Lung microvascular endothelial cell (primary cell): Measurements from ENCODE around the gene SH3BP1. TPM values are rescaled to one million over a fixed set of nuclear protein-coding genes. Genes with fewer than 3 reads are reported as not detected.
"Not testable (repeated sequence)": the region's sequence is repeated elsewhere in the genome, so short reads cannot be mapped to it uniquely, and the experiment has no call there.

Experiments
- DNase-seq, 2 donors: peaks; one replicate each; pipeline versions ENCODE4 v3.0.0 to v3.0.0-alpha.2; 2010; ENCODE audit warnings: low read depth in 2 of 2
- total RNA-seq: library from RNA; depleted of rRNA; stranded (reverse); fragments of >200 nt; gene quantifications from 2 replicates; pipeline ENCODE4 v1.2.1, GENCODE V29; 2014

SH3BP1 gene
- total RNA-seq, 1 donor from 2014 or later: 0.40 TPM

DNA sequence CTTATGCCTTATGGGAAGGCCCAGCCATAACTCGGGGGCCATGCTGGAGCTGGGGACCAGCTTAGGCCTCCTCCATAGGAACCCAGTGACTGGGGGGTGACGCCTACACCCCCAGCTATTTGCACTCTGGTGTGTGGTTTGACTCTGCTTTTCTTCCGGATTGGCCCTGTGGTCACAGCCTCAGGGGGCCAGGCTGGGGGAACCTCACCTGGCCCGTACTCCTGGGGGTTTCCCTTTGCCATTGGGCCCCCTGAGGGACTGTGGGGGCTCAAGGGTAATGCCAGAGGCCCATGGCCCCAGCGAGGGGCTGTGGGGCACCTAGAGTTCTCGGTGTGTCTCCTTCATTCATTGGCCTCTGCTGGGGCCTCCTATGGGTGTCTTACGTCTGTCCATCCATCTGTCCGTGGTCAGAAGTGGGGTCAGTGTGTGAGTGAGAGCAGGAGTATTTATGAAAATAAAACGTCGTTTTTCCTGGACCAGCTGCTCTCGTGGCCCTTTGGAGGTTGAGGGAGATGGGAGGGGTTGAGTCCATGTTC, 6.3 kb upstream of the SH3BP1 start:
- no peak for DNase-seq

GRCh38 chr22:37633625-37634416, 5.6 kb upstream of the SH3BP1 start:
- DNase-seq: peak; percentile 65 to 74

DNA sequence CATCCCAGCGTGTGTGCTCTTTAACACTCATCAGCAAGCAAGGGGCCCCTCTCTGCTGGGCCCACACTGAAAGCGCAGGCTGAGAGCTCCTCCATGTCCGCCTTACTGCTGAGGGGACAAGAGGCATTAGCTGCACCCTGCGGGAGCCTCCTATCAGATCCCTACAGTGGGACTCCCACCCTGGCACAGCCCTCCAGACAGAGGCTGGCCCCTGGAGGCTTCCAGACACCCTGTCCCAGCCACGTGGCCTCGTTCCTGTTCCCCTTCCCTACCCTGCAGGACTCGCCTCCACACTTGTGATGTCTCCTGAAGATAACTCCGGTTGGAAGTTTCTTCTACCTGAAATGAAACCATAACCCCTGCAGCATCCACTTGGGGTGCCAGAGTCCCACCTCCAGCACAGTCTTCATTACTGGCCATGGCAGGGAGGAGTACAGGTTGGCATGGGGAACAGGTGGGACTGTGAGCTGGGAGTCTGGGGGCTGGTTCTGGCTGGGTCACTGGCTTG, 5.0 kb upstream of the SH3BP1 start:
- no peak for DNase-seq

- DNase-seq: no peak
Observed at GRCh38 chr22:37635157-37635556, 4.3 kb upstream of the SH3BP1 start.

DNA sequence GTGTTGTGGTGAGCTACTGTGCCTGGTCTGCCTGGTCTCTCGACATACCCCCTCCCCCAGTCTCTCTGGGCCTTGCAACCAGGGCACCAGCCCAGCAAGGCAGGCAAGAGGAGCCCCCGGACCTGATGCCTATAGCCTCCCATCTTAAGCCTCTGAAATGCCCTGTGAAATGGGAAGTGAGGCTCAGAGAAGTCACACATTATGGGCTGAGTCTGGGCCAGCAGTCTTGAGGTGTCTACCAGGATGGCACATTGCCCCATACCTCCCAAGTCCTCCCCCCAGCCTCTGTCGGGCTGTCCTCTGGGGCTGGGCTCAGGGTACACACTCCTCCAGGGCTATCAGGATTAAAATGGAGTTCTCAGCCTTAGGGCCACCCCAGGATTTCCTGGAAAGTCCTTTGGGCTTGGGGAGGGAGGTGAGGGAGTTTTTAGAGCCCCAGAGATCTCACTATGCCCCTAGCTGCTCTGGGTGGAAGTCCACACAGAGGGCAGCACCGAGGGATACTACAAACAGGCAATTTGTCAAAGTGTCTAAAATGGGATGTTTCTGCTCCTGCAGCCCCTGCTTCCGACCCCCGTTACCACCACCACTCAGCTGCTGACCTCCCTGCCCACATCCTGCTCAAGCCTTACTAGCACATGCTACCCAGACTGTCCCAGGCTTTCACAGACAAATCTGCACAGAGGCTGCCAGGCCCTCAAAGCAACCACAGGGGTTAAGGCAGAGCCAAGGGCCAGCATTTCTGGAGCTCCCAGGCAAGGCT, 3.1 kb upstream of the SH3BP1 start:
- DNase-seq: no peak

GRCh38 chr22:37636949-37637273, 2.6 kb upstream of the SH3BP1 start:
- DNase-seq: no peak

GRCh38 chr22:37638391-37639069, 939 bp upstream of the SH3BP1 start:
- no peak for DNase-seq

GRCh38 chr22:37639771-37640590, 512 bp downstream of the SH3BP1 start:
- DNase-seq: no peak

DNA sequence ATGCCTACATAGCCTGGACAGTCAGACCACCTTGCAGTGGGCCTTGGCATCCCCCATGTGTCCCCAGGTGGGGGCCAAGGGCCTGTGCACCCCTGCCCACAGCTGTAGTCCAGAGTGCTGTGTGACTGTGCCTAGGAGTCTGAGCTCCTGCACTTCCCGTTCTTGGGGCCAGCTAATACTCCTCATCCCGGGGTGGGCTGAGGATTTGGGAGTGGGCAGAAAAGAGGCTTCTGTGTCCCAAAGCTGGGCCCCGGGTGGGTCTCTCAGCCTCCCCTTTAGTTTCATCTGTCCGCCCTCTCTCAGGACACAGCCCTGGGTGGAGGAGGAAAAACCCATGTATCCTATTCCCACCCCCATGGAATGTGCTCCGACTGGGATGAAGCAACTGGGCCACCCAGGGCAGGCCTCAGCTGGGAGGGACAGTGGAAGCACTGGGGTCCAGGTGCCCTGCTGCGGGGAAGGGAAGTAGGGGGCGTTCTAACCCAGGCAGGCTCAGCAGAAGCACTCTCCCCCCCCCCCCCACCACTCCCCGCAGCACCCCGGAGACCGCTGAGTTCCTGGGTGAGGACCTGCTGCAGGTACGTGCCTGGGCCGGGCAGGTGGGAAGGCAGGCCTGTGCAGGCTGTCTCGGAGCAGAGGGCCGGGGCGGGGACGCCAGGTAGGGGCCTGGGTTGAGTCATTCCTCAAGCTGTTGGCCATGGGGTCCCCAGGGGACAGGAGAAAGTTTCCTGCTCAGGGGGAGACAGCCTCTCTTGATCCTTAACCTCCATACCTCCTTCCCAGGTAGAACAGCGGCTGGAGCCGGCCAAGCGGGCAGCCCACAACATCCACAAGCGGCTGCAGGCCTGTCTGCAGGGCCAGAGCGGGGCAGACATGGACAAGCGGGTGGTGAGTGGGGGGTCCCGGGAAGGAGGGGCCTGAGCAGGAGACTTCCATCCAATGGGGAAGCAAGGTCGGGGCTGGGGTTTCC, 1.4 kb downstream of the SH3BP1 start:
- no peak for DNase-seq

GRCh38 chr22:37641561-37641949, 2.1 kb downstream of the SH3BP1 start:
- DNase-seq: no peak

GRCh38 chr22:37643225-37643847, 3.9 kb downstream of the SH3BP1 start:
- DNase-seq: peak; percentile 67 to 80

- no peak for DNase-seq
Observed at GRCh38 chr22:37647317-37647716, 7.8 kb downstream of the SH3BP1 start.

GRCh38 chr22:37647928-37648327, 8.5 kb downstream of the SH3BP1 start:
- no peak for DNase-seq

GRCh38 chr22:37650463-37651136, 11.1 kb downstream of the SH3BP1 start:
- DNase-seq: no peak

DNA sequence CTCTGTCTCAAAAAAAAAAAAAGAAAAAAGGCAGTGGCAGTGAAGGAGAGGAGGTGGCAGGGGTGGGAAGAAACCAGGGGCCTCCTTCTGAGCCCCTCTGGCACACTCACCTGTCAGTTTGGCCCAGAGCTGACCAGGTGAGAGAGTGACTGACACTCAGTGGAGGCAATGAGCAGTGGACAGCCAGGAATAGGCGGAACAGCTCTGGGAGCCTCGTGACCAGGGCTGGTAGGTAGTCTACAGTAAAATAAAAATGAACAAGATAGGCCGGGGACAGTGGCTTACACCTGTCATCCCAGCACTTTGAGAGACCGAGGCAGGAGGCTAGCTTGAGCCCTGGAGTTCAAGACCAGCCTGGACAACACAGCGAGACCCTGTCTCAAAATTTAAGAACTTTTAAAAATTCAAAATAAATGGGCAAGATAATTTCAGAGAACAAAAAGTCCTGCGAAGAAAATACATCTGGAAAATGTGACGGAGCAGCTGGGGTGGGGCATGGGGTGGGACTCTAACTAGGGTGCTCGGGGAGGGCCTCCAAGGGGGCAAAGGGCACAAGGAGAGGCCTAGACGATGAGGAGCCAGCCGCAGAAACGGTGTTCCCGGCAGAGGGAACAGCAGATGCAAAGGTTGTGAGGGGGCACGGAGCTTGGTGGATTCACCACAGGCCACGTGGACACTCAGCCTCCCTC, 15.2 kb downstream of the SH3BP1 start:
- no peak for DNase-seq

DNA sequence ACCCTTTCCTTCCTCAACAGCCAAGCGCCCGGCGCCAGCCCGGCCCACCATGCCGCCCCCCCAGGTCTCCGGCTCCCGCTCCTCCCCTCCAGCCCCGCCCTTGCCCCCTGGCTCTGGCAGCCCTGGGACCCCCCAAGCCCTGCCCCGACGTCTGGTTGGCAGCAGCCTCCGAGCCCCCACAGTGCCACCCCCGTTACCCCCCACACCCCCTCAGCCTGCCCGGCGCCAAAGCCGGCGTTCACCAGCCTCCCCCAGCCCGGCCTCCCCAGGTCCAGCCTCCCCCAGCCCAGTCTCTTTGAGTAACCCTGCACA, 15.7 kb downstream of the SH3BP1 start:
- no peak for DNase-seq

DNA sequence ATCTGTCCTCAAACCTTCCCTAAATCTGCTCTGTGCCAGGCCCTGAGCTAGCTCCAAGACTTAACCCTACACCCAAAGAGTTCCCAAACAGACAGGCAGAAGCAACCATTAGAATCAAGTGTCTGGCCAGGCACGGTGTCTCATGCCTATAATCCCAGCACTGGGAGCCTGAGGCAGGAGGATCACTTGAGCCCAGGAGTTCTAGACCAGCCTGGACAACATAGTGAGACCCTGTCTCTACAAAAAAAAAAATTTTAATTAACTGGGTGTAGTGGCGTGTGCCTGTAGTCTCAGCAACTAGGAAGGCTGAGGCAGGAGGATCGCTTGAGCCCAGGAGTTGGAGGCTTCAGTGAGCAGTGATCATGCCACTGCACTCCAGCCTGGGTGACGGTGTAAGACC, 17.1 kb downstream of the SH3BP1 start:
- DNase-seq: not testable (repeated sequence)

DNA sequence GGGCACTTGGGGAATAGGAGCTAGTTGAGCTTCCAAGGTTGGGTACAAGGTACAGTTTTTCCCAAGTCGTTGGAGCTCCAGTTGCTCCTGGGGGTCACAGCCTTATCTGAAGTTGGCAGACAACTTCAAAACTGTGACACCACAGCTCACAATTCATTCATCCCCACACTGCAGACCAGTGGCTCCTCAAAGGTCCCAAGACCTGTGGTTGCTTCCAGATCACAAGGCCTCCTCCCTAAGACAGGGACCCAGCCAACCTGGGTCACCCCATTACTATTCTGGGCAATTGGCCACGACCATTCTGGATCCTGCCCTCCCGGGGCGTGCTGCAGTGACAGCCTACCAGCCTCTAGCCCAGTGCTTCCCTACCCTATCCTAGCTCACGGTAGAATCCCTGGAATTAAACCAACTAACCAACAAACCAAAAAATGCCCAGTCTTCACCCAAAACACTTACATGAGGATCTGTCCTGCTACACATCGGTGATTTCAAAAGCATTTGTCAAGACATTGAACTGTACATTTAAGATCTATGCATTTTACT, 18.2 kb downstream of the SH3BP1 start:
- peak in 1 of 2 donors; percentile 24 for DNase-seq
